Measurements from ENCODE around the gene OR52E6. TPM values are rescaled to one million over a fixed set of nuclear protein-coding genes. Genes with fewer than 3 reads are reported as not detected.

Gene OR52E6
- total and polyA plus RNA-seq, 2 of the 13 experiments (the other 11 are each of a cell fraction or from before 2014, with no cell fraction given), result not detected

DNA sequence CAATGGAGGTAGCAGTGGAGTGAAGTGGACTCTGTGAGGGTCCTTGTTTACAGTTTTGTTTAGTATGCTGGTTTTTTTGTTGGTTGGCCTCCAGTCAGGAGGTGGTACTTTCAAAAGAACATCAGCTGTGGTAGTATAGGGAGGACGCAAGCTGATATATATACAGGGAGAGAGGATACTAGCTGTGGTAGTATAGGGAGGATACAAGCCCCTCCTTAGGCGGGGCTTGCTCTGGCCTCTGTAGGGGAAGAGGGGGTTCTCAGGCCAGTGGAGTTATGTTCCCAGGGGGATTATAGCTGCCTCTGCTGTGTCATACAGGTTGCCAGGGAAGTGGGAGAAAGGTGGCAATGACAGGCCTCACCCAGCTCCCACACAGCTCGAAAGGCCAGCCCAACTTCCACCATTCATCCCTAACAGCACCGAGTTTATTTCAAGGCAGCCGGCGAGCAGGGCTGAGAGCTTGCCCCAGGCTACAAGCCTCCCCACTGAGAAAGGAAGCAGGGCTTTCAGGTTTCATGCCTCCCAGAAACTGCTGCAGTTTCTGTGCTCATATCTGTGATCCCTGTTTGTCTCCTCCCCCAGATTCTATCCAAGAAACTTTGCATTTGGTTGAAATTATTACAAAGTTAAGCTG is 10.4 kb downstream of the OR52E6 start (continued):
- TF ChIP-seq, protein P1, sequence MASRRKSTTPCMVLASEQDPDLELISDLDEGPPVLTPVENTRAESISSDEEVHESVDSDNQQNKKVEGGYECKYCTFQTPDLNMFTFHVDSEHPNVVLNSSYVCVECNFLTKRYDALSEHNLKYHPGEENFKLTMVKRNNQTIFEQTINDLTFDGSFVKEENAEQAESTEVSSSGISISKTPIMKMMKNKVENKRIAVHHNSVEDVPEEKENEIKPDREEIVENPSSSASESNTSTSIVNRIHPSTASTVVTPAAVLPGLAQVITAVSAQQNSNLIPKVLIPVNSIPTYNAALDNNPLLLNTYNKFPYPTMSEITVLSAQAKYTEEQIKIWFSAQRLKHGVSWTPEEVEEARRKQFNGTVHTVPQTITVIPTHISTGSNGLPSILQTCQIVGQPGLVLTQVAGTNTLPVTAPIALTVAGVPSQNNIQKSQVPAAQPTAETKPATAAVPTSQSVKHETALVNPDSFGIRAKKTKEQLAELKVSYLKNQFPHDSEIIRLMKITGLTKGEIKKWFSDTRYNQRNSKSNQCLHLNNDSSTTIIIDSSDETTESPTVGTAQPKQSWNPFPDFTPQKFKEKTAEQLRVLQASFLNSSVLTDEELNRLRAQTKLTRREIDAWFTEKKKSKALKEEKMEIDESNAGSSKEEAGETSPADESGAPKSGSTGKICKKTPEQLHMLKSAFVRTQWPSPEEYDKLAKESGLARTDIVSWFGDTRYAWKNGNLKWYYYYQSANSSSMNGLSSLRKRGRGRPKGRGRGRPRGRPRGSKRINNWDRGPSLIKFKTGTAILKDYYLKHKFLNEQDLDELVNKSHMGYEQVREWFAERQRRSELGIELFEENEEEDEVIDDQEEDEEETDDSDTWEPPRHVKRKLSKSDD (CRISPR knock-in tag; IDR thresholded peaks at IDR 0.05; ENCODE audit: low read depth), result no peak

DNA sequence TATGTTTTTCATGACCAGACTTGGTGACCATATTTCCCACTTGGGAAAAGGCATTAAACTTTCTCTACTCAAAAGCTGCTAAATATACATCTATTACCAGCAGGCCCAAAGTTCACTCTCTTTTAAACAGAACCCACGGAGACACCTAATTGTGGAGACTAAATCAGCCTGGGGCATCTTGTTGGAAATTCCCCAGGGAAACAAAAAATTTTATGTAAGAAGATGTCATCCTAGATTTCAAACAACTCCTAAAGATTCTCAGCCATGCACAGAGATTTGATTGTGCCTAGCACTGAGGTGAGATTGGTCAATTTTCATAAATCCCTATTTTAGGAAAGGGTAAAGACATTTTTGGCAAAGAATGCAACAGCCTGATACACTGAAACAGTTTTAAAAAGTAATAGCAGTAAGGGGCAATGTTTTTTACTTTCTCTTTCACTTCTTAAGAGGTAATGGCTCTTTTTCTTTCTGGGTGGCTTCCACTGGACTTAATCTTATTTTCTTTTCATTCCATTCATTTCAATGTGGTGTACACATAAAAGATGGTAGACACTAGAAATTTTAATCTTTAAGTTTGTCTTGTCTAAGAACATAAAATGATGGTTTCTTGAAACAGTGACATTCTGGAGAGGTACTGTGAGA is 23.3 kb downstream of the OR52E6 start:
- intact Hi-C loops (cut with micrococcal nuclease; ENCODE audit: unreplicated experiment) (no loop called here), in situ Hi-C loops (cut with HindIII; ENCODE audit: extremely low pct_ligation_motif_present, low pct_unique_long_range_greater_than_20kb) (no loop called here)
- ATAC-seq (no peak), FAIRE-seq (no peak), DNase-seq (ENCODE audit: low spot score) (no peak)
- H3K9ac ChIP-seq (ENCODE audit: insufficient read depth, low read depth, low read length), result no peak overlapping the region
- WGBS (ENCODE audit: low lambda C conversion rate), result 0% methylated on average over 1 of the region's 1 CpG
- H3K27me3 ChIP-seq (ENCODE audit: control insufficient read depth in 1 of 2, insufficient read depth in 2 of 2, low read length in 2 of 2), result no peaks in the 10 kb centered on the region; a peak in 1 of 5 replicates
- no peaks in the 10 kb centered on the region for H3K79me2 ChIP-seq (ENCODE audit: insufficient read depth, low read length)
- no peak overlapping the region for H3K4me2 ChIP-seq (ENCODE audit: low read depth, low read length)
- no peak overlapping the region for H3K27ac ChIP-seq (ENCODE audit: extremely low read length, insufficient read depth, low read length)
- ChIA-PET CTCF (ENCODE audit: low intra/inter-chr PET ratio, low total read pairs) (no interaction called here), POLR2A (no interaction called here)
- H3K9me3 ChIP-seq (ENCODE audit: low read length), result no peaks in the 10 kb centered on the region
- no peak overlapping the region for H2AFZ ChIP-seq (ENCODE audit: low read length)
- H3K4me1 ChIP-seq (ENCODE audit: insufficient read depth, low read length), result no peaks in the 10 kb centered on the region
- no TSS peak for BruUV-seq (replicated peaks)
- no peaks in the 10 kb centered on the region for H3K36me3 ChIP-seq (replicated peaks in 1 of 2; ENCODE audit: control insufficient read depth in 1 of 2, insufficient read depth in 2 of 2, low read length in 2 of 2)
- H3K4me3 ChIP-seq (replicated peaks in 1 of 3; ENCODE audit: insufficient read depth in 1 of 3, low read depth in 2 of 3, low read length in 3 of 3), result no peak overlapping the region
- H4K20me1 ChIP-seq (ENCODE audit: insufficient read depth, low read length), result no peaks in the 10 kb centered on the region
- TF ChIP-seq, protein P2, sequence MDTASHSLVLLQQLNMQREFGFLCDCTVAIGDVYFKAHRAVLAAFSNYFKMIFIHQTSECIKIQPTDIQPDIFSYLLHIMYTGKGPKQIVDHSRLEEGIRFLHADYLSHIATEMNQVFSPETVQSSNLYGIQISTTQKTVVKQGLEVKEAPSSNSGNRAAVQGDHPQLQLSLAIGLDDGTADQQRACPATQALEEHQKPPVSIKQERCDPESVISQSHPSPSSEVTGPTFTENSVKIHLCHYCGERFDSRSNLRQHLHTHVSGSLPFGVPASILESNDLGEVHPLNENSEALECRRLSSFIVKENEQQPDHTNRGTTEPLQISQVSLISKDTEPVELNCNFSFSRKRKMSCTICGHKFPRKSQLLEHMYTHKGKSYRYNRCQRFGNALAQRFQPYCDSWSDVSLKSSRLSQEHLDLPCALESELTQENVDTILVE (CRISPR knock-in tag; IDR thresholded peaks at IDR 0.05), result no peak
- no peak for TF ChIP-seq ZNF460 (CRISPR knock-in tag; IDR thresholded peaks at IDR 0.05; ENCODE audit: borderline replicate concordance)
- TF ChIP-seq ZNF44 (CRISPR knock-in tag; IDR thresholded peaks at IDR 0.05), result no peak
- no peak for TF ChIP-seq ZNF225 (CRISPR knock-in tag; IDR thresholded peaks at IDR 0.05)
- TF ChIP-seq ZNF776 (CRISPR knock-in tag; IDR thresholded peaks at IDR 0.05), result no peak
- TF ChIP-seq, protein P3, sequence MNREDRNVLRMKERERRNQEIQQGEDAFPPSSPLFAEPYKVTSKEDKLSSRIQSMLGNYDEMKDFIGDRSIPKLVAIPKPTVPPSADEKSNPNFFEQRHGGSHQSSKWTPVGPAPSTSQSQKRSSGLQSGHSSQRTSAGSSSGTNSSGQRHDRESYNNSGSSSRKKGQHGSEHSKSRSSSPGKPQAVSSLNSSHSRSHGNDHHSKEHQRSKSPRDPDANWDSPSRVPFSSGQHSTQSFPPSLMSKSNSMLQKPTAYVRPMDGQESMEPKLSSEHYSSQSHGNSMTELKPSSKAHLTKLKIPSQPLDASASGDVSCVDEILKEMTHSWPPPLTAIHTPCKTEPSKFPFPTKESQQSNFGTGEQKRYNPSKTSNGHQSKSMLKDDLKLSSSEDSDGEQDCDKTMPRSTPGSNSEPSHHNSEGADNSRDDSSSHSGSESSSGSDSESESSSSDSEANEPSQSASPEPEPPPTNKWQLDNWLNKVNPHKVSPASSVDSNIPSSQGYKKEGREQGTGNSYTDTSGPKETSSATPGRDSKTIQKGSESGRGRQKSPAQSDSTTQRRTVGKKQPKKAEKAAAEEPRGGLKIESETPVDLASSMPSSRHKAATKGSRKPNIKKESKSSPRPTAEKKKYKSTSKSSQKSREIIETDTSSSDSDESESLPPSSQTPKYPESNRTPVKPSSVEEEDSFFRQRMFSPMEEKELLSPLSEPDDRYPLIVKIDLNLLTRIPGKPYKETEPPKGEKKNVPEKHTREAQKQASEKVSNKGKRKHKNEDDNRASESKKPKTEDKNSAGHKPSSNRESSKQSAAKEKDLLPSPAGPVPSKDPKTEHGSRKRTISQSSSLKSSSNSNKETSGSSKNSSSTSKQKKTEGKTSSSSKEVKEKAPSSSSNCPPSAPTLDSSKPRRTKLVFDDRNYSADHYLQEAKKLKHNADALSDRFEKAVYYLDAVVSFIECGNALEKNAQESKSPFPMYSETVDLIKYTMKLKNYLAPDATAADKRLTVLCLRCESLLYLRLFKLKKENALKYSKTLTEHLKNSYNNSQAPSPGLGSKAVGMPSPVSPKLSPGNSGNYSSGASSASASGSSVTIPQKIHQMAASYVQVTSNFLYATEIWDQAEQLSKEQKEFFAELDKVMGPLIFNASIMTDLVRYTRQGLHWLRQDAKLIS (CRISPR knock-in tag; IDR thresholded peaks at IDR 0.05), result no peak
- no peak for TF ChIP-seq SOX5 (CRISPR knock-in tag; IDR thresholded peaks at IDR 0.05; ENCODE audit: borderline replicate concordance)
